Measurements from ENCODE around the gene ABCB8. TPM values are rescaled to one million over a fixed set of nuclear protein-coding genes. Genes with fewer than 3 reads are reported as not detected.

The ABCB8 gene
- total RNA-seq, 2 experiments from 2014 or later = 57.0 to 62.2 TPM

GRCh38 chr7:150992833-150993302 is 35.4 kb upstream of the ABCB8 start:
- ATAC-seq (ENCODE audit: poor library complexity) = peak; percentile 66
- no peak overlapping the region for H3K27ac Mint-ChIP-seq
- Histone ChIP-seq H3K9me3 (ENCODE audit: control insufficient read depth in 1 of 2, insufficient read depth in 1 of 2, low read length in 2 of 2) (peaks cover 18 to 33% of the 10 kb centered on the region in 2 experiments), H3K27me3 (ENCODE audit: control insufficient read depth in 1 of 2, insufficient read depth in 2 of 2, low read length in 2 of 2) (no peaks in the 10 kb centered on the region), H3K36me3 (ENCODE audit: insufficient read depth, low read length) (no peaks in the 10 kb centered on the region), H3K4me3 (ENCODE audit: low read length) (no peak overlapping the region), H3K4me1 (ENCODE audit: insufficient read depth, low read length) (peaks cover 57% of the 10 kb centered on the region), H3K27ac (ENCODE audit: low read depth in 1 of 2, low read length in 2 of 2) (no peak overlapping the region)
- intact Hi-C loops (cut with DNase I, micrococcal nuclease) = loop anchor here in 1 of 2 experiments (1.0 kb wide), 1 partner anchor 34 kb away; no protein-coding TSS in a partner anchor
- H3K4me1 Mint-ChIP-seq (ENCODE audit: low read depth) = peaks cover 55% of the 10 kb centered on the region
- H3K4me3 Mint-ChIP-seq = no peak overlapping the region
- peaks cover 11% of the 10 kb centered on the region for H3K9me3 Mint-ChIP-seq
- no peaks in the 10 kb centered on the region for H3K36me3 Mint-ChIP-seq (ENCODE audit: low read depth)
- DNase-seq = peak in 3 of 14 experiments; percentile 43 to 61 (median 52)
- ChIA-PET POLR2A (interaction anchor here (1.8 to 2.3 kb wide), 2 partner anchors 15 to 18 kb away, joined by 6 to 8 read pairs; no protein-coding TSS in a partner anchor), CTCF (no interaction called here)
- no peaks in the 10 kb centered on the region for H3K27me3 Mint-ChIP-seq
- TF ChIP-seq CTCF (IDR thresholded peaks at IDR 0.05) = no peak

- H3K9me3 ChIP-seq (ENCODE audit: control insufficient read depth in 1 of 2, insufficient read depth in 1 of 2, low read length in 2 of 2) = peaks cover 18 to 33% of the 10 kb centered on the region in 2 experiments
- peaks cover 57% of the 10 kb centered on the region for H3K4me1 ChIP-seq (ENCODE audit: insufficient read depth, low read length)
- no peak for TF ChIP-seq CTCF (IDR thresholded peaks at IDR 0.05)
- POLR2A ChIA-PET = interaction anchor here (0.8 to 2.3 kb wide), 7 partner anchors 9 to 34 kb away, joined by 3 to 19 read pairs (median 4); no protein-coding TSS in a partner anchor
- no peak overlapping the region for H3K27ac ChIP-seq (ENCODE audit: low read depth in 1 of 2, low read length in 2 of 2)
- no peak for ATAC-seq (ENCODE audit: poor library complexity)
- no peaks in the 10 kb centered on the region for H3K36me3 ChIP-seq (ENCODE audit: insufficient read depth, low read length)
- Mint-ChIP-seq H3K36me3 (ENCODE audit: low read depth) (no peaks in the 10 kb centered on the region), H3K4me1 (ENCODE audit: low read depth) (peaks cover 55% of the 10 kb centered on the region), H3K9me3 (peaks cover 11% of the 10 kb centered on the region), H3K27ac (peak overlapping the region; percentile 64), H3K4me3 (no peak overlapping the region), H3K27me3 (no peaks in the 10 kb centered on the region)
- DNase-seq = no peak
- CTCF ChIA-PET = interaction anchor here (1.1 to 1.8 kb wide), 2 partner anchors 8 to 15 kb away, joined by 3 to 6 read pairs; no protein-coding TSS in a partner anchor
- intact Hi-C loops (cut with DNase I, micrococcal nuclease) = no loop called here
- no peaks in the 10 kb centered on the region for H3K27me3 ChIP-seq (ENCODE audit: control insufficient read depth in 1 of 2, insufficient read depth in 2 of 2, low read length in 2 of 2)
- no peak overlapping the region for H3K4me3 ChIP-seq (ENCODE audit: low read length)
These were observed 34.7 kb upstream of the ABCB8 start for GRCh38 chr7:150993511-150993910.

- peaks cover 51% of the 10 kb centered on the region for H3K4me1 Mint-ChIP-seq (ENCODE audit: low read depth)
- peaks cover 11% of the 10 kb centered on the region for H3K9me3 Mint-ChIP-seq
- H3K36me3 Mint-ChIP-seq (ENCODE audit: low read depth) = no peaks in the 10 kb centered on the region
- Histone ChIP-seq H3K36me3 (ENCODE audit: insufficient read depth, low read length) (no peaks in the 10 kb centered on the region), H3K4me1 (ENCODE audit: insufficient read depth, low read length) (peaks cover 57% of the 10 kb centered on the region), H3K4me3 (ENCODE audit: low read length) (peak overlapping the region; percentile 35), H3K9me3 (ENCODE audit: control insufficient read depth in 1 of 2, insufficient read depth in 1 of 2, low read length in 2 of 2) (peaks cover 18 to 28% of the 10 kb centered on the region in 2 experiments), H3K27ac (ENCODE audit: low read depth in 1 of 2, low read length in 2 of 2) (peak overlapping the region; percentile 15 to 50), H3K27me3 (ENCODE audit: control insufficient read depth in 1 of 2, insufficient read depth in 2 of 2, low read length in 2 of 2) (no peaks in the 10 kb centered on the region)
- peak; percentile 53 for ATAC-seq (ENCODE audit: poor library complexity)
- intact Hi-C loops (cut with DNase I, micrococcal nuclease) = no loop called here
- peak overlapping the region; percentile 54 for H3K4me3 Mint-ChIP-seq
- no peak for TF ChIP-seq CTCF (IDR thresholded peaks at IDR 0.05)
- POLR2A ChIA-PET = interaction anchor here (0.8 to 2.3 kb wide), 7 partner anchors 9 to 34 kb away, joined by 3 to 19 read pairs (median 4); no protein-coding TSS in a partner anchor
- H3K27me3 Mint-ChIP-seq = no peaks in the 10 kb centered on the region
- CTCF ChIA-PET = interaction anchor here (0.8 to 1.8 kb wide), 4 partner anchors 8 to 31 kb away, joined by 3 to 6 read pairs (median 4); no protein-coding TSS in a partner anchor
- peak in 4 of 14 experiments; percentile 54 to 60 (median 58) for DNase-seq
- peak overlapping the region; percentile 64 for H3K27ac Mint-ChIP-seq
These were observed 34.0 kb upstream of the ABCB8 start for GRCh38 chr7:150994141-150994837.
